Osteocyte (in vitro differentiated cells): ENCODE measurements around the gene ZNF138. TPM values are rescaled to one million over a fixed set of nuclear protein-coding genes. Genes with fewer than 3 reads are reported as not detected.

Experiments
- DNase-seq: peaks from one replicate; pipeline ENCODE4 v3.0.0; 2021; ENCODE audit warnings: mixed read lengths; ENCODE audit not compliant: unreplicated experiment; ENCODE audit errors: extremely low spot score
- H3K27ac Mint-ChIP-seq: one replicate; pipeline ENCODE4 v1.8.0; 2021; ENCODE audit warnings: mild to moderate bottlenecking, mixed read lengths; ENCODE audit not compliant: unreplicated experiment
- H3K27me3 Mint-ChIP-seq: one replicate; pipeline ENCODE4 v1.8.0; 2021; ENCODE audit warnings: mixed read lengths; ENCODE audit not compliant: unreplicated experiment
- H3K36me3 Mint-ChIP-seq: one replicate; pipeline ENCODE4 v1.8.0; 2021; ENCODE audit warnings: mixed read lengths; ENCODE audit not compliant: unreplicated experiment
- H3K4me1 Mint-ChIP-seq: one replicate; pipeline ENCODE4 v1.8.0; 2021; ENCODE audit warnings: mixed read lengths; ENCODE audit not compliant: unreplicated experiment
- H3K4me3 Mint-ChIP-seq: one replicate; pipeline ENCODE4 v1.8.0; 2021; ENCODE audit warnings: mild to moderate bottlenecking, moderate library complexity, mixed read lengths; ENCODE audit not compliant: unreplicated experiment
- H3K9me3 Mint-ChIP-seq: one replicate; pipeline ENCODE4 v1.8.0; 2021; ENCODE audit warnings: mixed read lengths; ENCODE audit not compliant: unreplicated experiment
- CTCF ChIP-seq: fragments of 200-600 bp; sonication (generic); IDR thresholded peaks from 2 replicates; pipeline ENCODE4 v1.5.0; 2021; ENCODE audit warnings: antibody characterized with exemption, mild to moderate bottlenecking, moderate library complexity
- total RNA-seq: library from RNA; stranded (reverse); gene quantifications from 2 replicates; pipeline ENCODE4 v1.2.1, GENCODE V29; 2021

Gene ZNF138
- total RNA-seq, 1 donor from 2014 or later = 4.0 TPM

- no peaks in the 10 kb centered on the region for H3K4me1 Mint-ChIP-seq
- DNase-seq = peak; percentile 83
- peaks cover 12% of the 10 kb centered on the region for H3K9me3 Mint-ChIP-seq
- H3K27me3 Mint-ChIP-seq = peaks cover 13% of the 10 kb centered on the region
- no peak for TF ChIP-seq CTCF
- H3K27ac Mint-ChIP-seq = no peak overlapping the region
- H3K36me3 Mint-ChIP-seq = no peaks in the 10 kb centered on the region
- no peak overlapping the region for H3K4me3 Mint-ChIP-seq
These were observed 88.3 kb downstream of the ZNF138 start for GRCh38 chr7:64882341-64883112.

Other genes with a start within 250 kb of the ZNF138 start
- gene ZNF680, start 231.4 kb upstream of the ZNF138 start, total RNA-seq = 7.6 and 9.1 TPM in 2 replicates
- 2.4 and 2.6 TPM in 2 replicates for gene ZNF107, start 128.3 kb upstream of the ZNF138 start, total RNA-seq
- gene ZNF273, start 108.8 kb downstream of the ZNF138 start, total RNA-seq = 1.8 and 2.8 TPM in 2 replicates
- 8.3 and 10.7 TPM in 2 replicates for gene ZNF117, start 196.6 kb downstream of the ZNF138 start, total RNA-seq
- 15.9 and 19.0 TPM in 2 replicates for gene ERV3-1, start 212.3 kb downstream of the ZNF138 start, total RNA-seq